Panc1 (cell line): Measurements from ENCODE around the gene PSEN2. TPM values are rescaled to one million over a fixed set of nuclear protein-coding genes. Genes with fewer than 3 reads are reported as not detected.

Experiments used
- ATAC-seq: fragments of 200-7000 bp; cut with Tn5 transposase; 2 replicates; pipeline ENCODE4 v1.9.1; 2020; ENCODE audit warnings: mild to moderate bottlenecking, moderate library complexity
- BruUV-seq: library from RNA; stranded (reverse); fragments of 400-500 nt; replicated peaks from 2 replicates; lab custom pipeline; 2021; lab: Mats Ljungman, UMichigan
- CTCF ChIA-PET: fragments of 300-600 bp; sonication (Branson Sonifier 250); formaldehyde crosslinking; loops from one replicate; lab custom pipeline; 2022; ENCODE audit warnings: antibody characterized with exemption; lab: Charles Lee
- POLR2A ChIA-PET: fragments of 300-600 bp; sonication (Branson Sonifier 250); formaldehyde crosslinking; loops from one replicate; lab custom pipeline; 2022; ENCODE audit warnings: antibody characterized with exemption; lab: Charles Lee
- DNase-seq: peaks from one replicate; pipeline ENCODE4 v3.0.0-alpha.2; 2010; ENCODE audit warnings: low read depth, low spot score
- H3K27ac ChIP-seq: 2 replicates; pipeline ENCODE4 v1.5.1; 2011; ENCODE audit warnings: mild to moderate bottlenecking, low read length, inconsistent platforms
- H3K27me3 ChIP-seq: fragments of 200-500 bp; sonication (Bioruptor generic); 2 replicates; pipeline ENCODE4 v1.6.0; 2014; ENCODE audit warnings: low read length, inconsistent platforms; ENCODE audit not compliant: control insufficient read depth, insufficient read depth
- H3K36me3 ChIP-seq: fragments of 200-500 bp; sonication (Bioruptor generic); 2 replicates; pipeline ENCODE4 v1.5.1; 2014; ENCODE audit warnings: inconsistent platforms, mild to moderate bottlenecking, low read length, moderate library complexity; ENCODE audit not compliant: control insufficient read depth, insufficient read depth
- H3K4me1 ChIP-seq: 2 replicates; pipeline ENCODE4 v1.5.1; 2011; ENCODE audit warnings: inconsistent platforms, mild to moderate bottlenecking, low read length, moderate library complexity; ENCODE audit not compliant: control insufficient read depth, insufficient read depth
- H3K4me3 ChIP-seq, 2 experiments: 2 replicates each; pipeline ENCODE4 v1.5.1; 2011 to 2012; ENCODE audit warnings: low read depth in 2 of 2, low read length in 2 of 2, mild to moderate bottlenecking in 2 of 2, inconsistent platforms in 1 of 2, moderate library complexity in 1 of 2
- H3K9me3 ChIP-seq: fragments of 200-500 bp; sonication (Bioruptor generic); 2 replicates; pipeline ENCODE4 v1.5.1; 2014; ENCODE audit warnings: low read depth, mild to moderate bottlenecking, inconsistent platforms, low read length, moderate library complexity; ENCODE audit not compliant: control insufficient read depth, insufficient read depth
- POLR2AphosphoS5 ChIP-seq: IDR thresholded peaks from 2 replicates; pipeline ENCODE4 v1.6.1; 2012; ENCODE audit warnings: mild to moderate bottlenecking, low read depth, low read length, moderate library complexity
- SIN3A ChIP-seq: IDR thresholded peaks from 2 replicates; pipeline ENCODE4 v1.6.1; 2012; ENCODE audit warnings: low read depth, mild to moderate bottlenecking, low read length, moderate library complexity, borderline replicate concordance; ENCODE audit not compliant: insufficient read depth
- TCF7L2 ChIP-seq: IDR thresholded peaks from 2 replicates; pipeline ENCODE4 v1.6.1; 2011; ENCODE audit warnings: mild to moderate bottlenecking, low read depth, low read length, inconsistent platforms
- in situ Hi-C: cut with HindIII; loops from 2 replicates; pipeline ENCODE4 v1.10.0; 2016; ENCODE audit warnings: low sequenced_read_pairs, low pct_unique_long_range_greater_than_20kb
- intact Hi-C: fragments of 100-400 bp; cut with micrococcal nuclease; formaldehyde crosslinking; loops from one replicate; pipeline ENCODE4 v1.10.0; 2022; ENCODE audit not compliant: unreplicated experiment
- total RNA-seq: library from RNA; stranded (reverse); gene quantifications from one replicate; pipeline ENCODE4 v1.2.1, GENCODE V29; 2021; ENCODE audit not compliant: unreplicated experiment
- TF ChIP-seq, protein P1 (sequence below): fragments of 450-650 bp; IDR thresholded peaks from 2 replicates; pipeline ENCODE4 v1.5.1; 2017; ENCODE audit warnings: mild to moderate bottlenecking
- TF ChIP-seq, protein P2 (sequence below), 2 experiments: IDR thresholded peaks; 2 replicates each; pipeline ENCODE4 v1.6.1; 2011 to 2012; ENCODE audit warnings: low read depth in 2 of 2, control low read depth in 1 of 2, low read length in 1 of 2, mild to moderate bottlenecking in 1 of 2, moderate library complexity in 1 of 2; ENCODE audit not compliant: insufficient read depth in 1 of 2

The PSEN2 gene
- total RNA-seq, 1 experiment from 2014 or later = 33.3 TPM

GRCh38 chr1:226883630-226884029, 13.2 kb downstream of the PSEN2 start:
- H3K27ac ChIP-seq = no peak overlapping the region
- ATAC-seq (no peak), DNase-seq (no peak)
- no peak overlapping the region for H3K4me3 ChIP-seq
- no peaks in the 10 kb centered on the region for H3K27me3 ChIP-seq
- intact Hi-C loops (no loop called here), in situ Hi-C loops (no loop called here)
- no peaks in the 10 kb centered on the region for H3K9me3 ChIP-seq
- no peaks in the 10 kb centered on the region for H3K36me3 ChIP-seq
- BruUV-seq = no TSS peak
- TF ChIP-seq TCF7L2 (no peak), POLR2AphosphoS5 (no peak), SIN3A (no peak)
- TF ChIP-seq, protein P1, sequence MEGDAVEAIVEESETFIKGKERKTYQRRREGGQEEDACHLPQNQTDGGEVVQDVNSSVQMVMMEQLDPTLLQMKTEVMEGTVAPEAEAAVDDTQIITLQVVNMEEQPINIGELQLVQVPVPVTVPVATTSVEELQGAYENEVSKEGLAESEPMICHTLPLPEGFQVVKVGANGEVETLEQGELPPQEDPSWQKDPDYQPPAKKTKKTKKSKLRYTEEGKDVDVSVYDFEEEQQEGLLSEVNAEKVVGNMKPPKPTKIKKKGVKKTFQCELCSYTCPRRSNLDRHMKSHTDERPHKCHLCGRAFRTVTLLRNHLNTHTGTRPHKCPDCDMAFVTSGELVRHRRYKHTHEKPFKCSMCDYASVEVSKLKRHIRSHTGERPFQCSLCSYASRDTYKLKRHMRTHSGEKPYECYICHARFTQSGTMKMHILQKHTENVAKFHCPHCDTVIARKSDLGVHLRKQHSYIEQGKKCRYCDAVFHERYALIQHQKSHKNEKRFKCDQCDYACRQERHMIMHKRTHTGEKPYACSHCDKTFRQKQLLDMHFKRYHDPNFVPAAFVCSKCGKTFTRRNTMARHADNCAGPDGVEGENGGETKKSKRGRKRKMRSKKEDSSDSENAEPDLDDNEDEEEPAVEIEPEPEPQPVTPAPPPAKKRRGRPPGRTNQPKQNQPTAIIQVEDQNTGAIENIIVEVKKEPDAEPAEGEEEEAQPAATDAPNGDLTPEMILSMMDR = no peak
- TF ChIP-seq, protein P2, sequence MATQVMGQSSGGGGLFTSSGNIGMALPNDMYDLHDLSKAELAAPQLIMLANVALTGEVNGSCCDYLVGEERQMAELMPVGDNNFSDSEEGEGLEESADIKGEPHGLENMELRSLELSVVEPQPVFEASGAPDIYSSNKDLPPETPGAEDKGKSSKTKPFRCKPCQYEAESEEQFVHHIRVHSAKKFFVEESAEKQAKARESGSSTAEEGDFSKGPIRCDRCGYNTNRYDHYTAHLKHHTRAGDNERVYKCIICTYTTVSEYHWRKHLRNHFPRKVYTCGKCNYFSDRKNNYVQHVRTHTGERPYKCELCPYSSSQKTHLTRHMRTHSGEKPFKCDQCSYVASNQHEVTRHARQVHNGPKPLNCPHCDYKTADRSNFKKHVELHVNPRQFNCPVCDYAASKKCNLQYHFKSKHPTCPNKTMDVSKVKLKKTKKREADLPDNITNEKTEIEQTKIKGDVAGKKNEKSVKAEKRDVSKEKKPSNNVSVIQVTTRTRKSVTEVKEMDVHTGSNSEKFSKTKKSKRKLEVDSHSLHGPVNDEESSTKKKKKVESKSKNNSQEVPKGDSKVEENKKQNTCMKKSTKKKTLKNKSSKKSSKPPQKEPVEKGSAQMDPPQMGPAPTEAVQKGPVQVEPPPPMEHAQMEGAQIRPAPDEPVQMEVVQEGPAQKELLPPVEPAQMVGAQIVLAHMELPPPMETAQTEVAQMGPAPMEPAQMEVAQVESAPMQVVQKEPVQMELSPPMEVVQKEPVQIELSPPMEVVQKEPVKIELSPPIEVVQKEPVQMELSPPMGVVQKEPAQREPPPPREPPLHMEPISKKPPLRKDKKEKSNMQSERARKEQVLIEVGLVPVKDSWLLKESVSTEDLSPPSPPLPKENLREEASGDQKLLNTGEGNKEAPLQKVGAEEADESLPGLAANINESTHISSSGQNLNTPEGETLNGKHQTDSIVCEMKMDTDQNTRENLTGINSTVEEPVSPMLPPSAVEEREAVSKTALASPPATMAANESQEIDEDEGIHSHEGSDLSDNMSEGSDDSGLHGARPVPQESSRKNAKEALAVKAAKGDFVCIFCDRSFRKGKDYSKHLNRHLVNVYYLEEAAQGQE (IDR thresholded peaks at IDR 0.05; ENCODE audit: insufficient read depth in 1 of 2, low read depth in 2 of 2, low read length in 1 of 2) = no peak
- POLR2A ChIA-PET = interaction anchor here (0.7 kb wide), 1 partner anchor 149 kb away, joined by 6 read pairs; no protein-coding TSS in a partner anchor
- no peaks in the 10 kb centered on the region for H3K4me1 ChIP-seq
- CTCF ChIA-PET = interaction anchor here (0.7 kb wide), 1 partner anchor 8 kb away, joined by 3 read pairs; no protein-coding TSS in a partner anchor

DNA sequence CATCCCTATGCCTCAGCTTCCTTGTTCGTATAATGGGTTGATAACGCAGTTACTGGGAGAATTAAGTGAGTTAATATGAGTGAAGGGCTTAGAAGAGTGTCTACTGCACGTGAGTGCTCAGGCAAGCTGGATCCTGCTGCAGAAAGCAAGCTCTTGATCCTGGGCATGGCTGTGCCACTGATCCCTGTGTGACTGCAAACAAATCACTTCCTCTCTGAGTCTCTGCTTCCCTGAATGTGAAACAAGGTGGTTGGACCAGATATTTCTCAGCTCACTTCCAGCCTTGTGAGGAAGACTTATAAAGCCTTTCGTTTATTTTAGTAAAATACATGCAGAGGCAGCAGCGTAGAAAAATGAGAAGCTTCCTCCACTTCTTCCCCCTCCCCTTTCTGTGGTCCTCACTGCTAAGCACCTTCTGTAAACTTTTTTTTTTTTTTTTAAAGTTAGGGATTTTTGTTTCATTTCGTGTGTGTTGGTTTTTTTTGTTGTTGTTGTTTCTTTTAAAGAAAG, 13.8 kb downstream of the PSEN2 start:
- ATAC-seq (no peak), DNase-seq (no peak)
- H3K27ac ChIP-seq = no peak overlapping the region
- no peaks in the 10 kb centered on the region for H3K27me3 ChIP-seq
- ChIA-PET POLR2A (interaction anchor here (0.7 kb wide), 1 partner anchor 150 kb away, joined by 6 read pairs; no protein-coding TSS in a partner anchor), CTCF (interaction anchor here (0.7 kb wide), 1 partner anchor 8 kb away, joined by 3 read pairs; no protein-coding TSS in a partner anchor)
- intact Hi-C loops (no loop called here), in situ Hi-C loops (no loop called here)
- H3K4me1 ChIP-seq = no peaks in the 10 kb centered on the region
- H3K36me3 ChIP-seq = no peaks in the 10 kb centered on the region
- no peak overlapping the region for H3K4me3 ChIP-seq
- TF ChIP-seq SIN3A = no peak
- no peak for TF ChIP-seq TCF7L2
- TF ChIP-seq POLR2AphosphoS5 = no peak
- TF ChIP-seq, protein P2 (IDR thresholded peaks at IDR 0.05; ENCODE audit: insufficient read depth in 1 of 2, low read depth in 2 of 2, low read length in 1 of 2) = no peak
- TF ChIP-seq, protein P1 = no peak
- no TSS peak for BruUV-seq
- no peaks in the 10 kb centered on the region for H3K9me3 ChIP-seq
